ENCODE data around the gene TACR3.

- no peak for TF ChIP-seq POLR2A (IDR thresholded peaks at IDR 0.05)
- TF ChIP-seq, protein P1, sequence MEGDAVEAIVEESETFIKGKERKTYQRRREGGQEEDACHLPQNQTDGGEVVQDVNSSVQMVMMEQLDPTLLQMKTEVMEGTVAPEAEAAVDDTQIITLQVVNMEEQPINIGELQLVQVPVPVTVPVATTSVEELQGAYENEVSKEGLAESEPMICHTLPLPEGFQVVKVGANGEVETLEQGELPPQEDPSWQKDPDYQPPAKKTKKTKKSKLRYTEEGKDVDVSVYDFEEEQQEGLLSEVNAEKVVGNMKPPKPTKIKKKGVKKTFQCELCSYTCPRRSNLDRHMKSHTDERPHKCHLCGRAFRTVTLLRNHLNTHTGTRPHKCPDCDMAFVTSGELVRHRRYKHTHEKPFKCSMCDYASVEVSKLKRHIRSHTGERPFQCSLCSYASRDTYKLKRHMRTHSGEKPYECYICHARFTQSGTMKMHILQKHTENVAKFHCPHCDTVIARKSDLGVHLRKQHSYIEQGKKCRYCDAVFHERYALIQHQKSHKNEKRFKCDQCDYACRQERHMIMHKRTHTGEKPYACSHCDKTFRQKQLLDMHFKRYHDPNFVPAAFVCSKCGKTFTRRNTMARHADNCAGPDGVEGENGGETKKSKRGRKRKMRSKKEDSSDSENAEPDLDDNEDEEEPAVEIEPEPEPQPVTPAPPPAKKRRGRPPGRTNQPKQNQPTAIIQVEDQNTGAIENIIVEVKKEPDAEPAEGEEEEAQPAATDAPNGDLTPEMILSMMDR (IDR thresholded peaks at IDR 0.05 in 4 of 5, conservative IDR thresholded peaks at IDR 0.05 in 1 of 5): no peak
Observed at GRCh38 chr4:103634236-103634635, 85.5 kb downstream of the TACR3 start.

Data from gastrocnemius medialis (tissue), 4 donors.